ENCODE measurements around the gene ATP8A2. TPM values are rescaled to one million over a fixed set of nuclear protein-coding genes. Genes with fewer than 3 reads are reported as not detected.

ATP8A2 gene
- total RNA-seq, 1 experiment from 2014 or later, result 0.20 TPM

- no peak for DNase-seq (ENCODE audit: extremely low read depth, low read depth)
These were observed 607.6 kb downstream of the ATP8A2 start for GRCh38 chr13:25979371-25979770.

GRCh38 chr13:25980255-25980654 lies 608.5 kb downstream of the ATP8A2 start:
- no peak for DNase-seq (ENCODE audit: extremely low read depth, low read depth)

- no peak for DNase-seq (ENCODE audit: extremely low read depth, low read depth)
These were observed 609.3 kb downstream of the ATP8A2 start for GRCh38 chr13:25981060-25981459.

- no peak for DNase-seq (ENCODE audit: extremely low read depth, low read depth)
These were observed 611.1 kb downstream of the ATP8A2 start for GRCh38 chr13:25982907-25983306.

GRCh38 chr13:25987987-25988386 lies 616.2 kb downstream of the ATP8A2 start:
- DNase-seq (ENCODE audit: extremely low read depth, low read depth), result no peak

- no peak for DNase-seq (ENCODE audit: extremely low read depth, low read depth)
These were observed 616.9 kb downstream of the ATP8A2 start for GRCh38 chr13:25988661-25989060.

GRCh38 chr13:25990801-25991200 lies 619.0 kb downstream of the ATP8A2 start:
- no peak for DNase-seq (ENCODE audit: extremely low read depth, low read depth)

- DNase-seq (ENCODE audit: extremely low read depth, low read depth), result no peak
These were observed 620.3 kb downstream of the ATP8A2 start for GRCh38 chr13:25992076-25992475.

GRCh38 chr13:26007261-26008125 lies 635.7 kb downstream of the ATP8A2 start:
- DNase-seq (ENCODE audit: extremely low read depth, low read depth), result no peak

- DNase-seq (ENCODE audit: extremely low read depth, low read depth), result no peak
These were observed 638.9 kb downstream of the ATP8A2 start for GRCh38 chr13:26010487-26011207.

- no peak for DNase-seq (ENCODE audit: extremely low read depth, low read depth)
These were observed 639.4 kb downstream of the ATP8A2 start for GRCh38 chr13:26011208-26011573.

GRCh38 chr13:26011996-26012821 lies 640.4 kb downstream of the ATP8A2 start:
- no peak for DNase-seq (ENCODE audit: extremely low read depth, low read depth)

- no peak for DNase-seq (ENCODE audit: extremely low read depth, low read depth)
These were observed 641.2 kb downstream of the ATP8A2 start for GRCh38 chr13:26012995-26013394.

GRCh38 chr13:26015271-26016125 lies 643.7 kb downstream of the ATP8A2 start:
- DNase-seq (ENCODE audit: extremely low read depth, low read depth), result no peak

GRCh38 chr13:26016189-26016588 lies 644.4 kb downstream of the ATP8A2 start:
- DNase-seq (ENCODE audit: extremely low read depth, low read depth), result no peak

- DNase-seq (ENCODE audit: extremely low read depth, low read depth), result no peak
These were observed 645.6 kb downstream of the ATP8A2 start for GRCh38 chr13:26017196-26017921.

GRCh38 chr13:26017932-26018665 lies 646.3 kb downstream of the ATP8A2 start:
- no peak for DNase-seq (ENCODE audit: extremely low read depth, low read depth)

GRCh38 chr13:26019251-26019650 lies 647.5 kb downstream of the ATP8A2 start:
- DNase-seq (ENCODE audit: extremely low read depth, low read depth), result no peak

All from NCI-H460 (cell line).